OCI-LY3 (cell line): ENCODE results near the gene ANKRD55.

ENCODE experiments used
- CTCF ChIP-seq: fragments of 200-600, 300-600 bp; sonication (generic); IDR thresholded peaks from 2 replicates; pipeline ENCODE4 v1.5.1; 2014; ENCODE audit warnings: antibody characterized with exemption, low read length, low read depth
- EZH2phosphoT487 ChIP-seq: fragments of 200-600 bp; shearing (Covaris generic); IDR thresholded peaks from 2 replicates; pipeline ENCODE4 v1.6.1; 2018; ENCODE audit warnings: antibody characterized with exemption, mixed run types, low read depth

- TF ChIP-seq CTCF (no peak), EZH2phosphoT487 (no peak)
These were observed 5.4 kb downstream of the ANKRD55 start for GRCh38 chr5:56227691-56228090.
